Progenitor cell of endocrine pancreas (in vitro differentiated cells): ENCODE data around the gene PRKCH. TPM values are rescaled to one million over a fixed set of nuclear protein-coding genes. Genes with fewer than 3 reads are reported as not detected.

Source experiments
- DNase-seq: peaks from one replicate; pipeline ENCODE4 v3.0.0; 2021; ENCODE audit warnings: low spot score; ENCODE audit not compliant: unreplicated experiment
- H3K27ac Mint-ChIP-seq: 2 replicates; pipeline ENCODE4 v1.8.0; 2021; ENCODE audit warnings: mild to moderate bottlenecking, moderate library complexity, mixed read lengths
- H3K27me3 Mint-ChIP-seq: 2 replicates; pipeline ENCODE4 v1.8.0; 2021; ENCODE audit warnings: mixed read lengths
- H3K36me3 Mint-ChIP-seq: 2 replicates; pipeline ENCODE4 v1.8.0; 2022; ENCODE audit warnings: mixed read lengths; ENCODE audit not compliant: insufficient read depth
- H3K4me1 Mint-ChIP-seq: 2 replicates; pipeline ENCODE4 v1.8.0; 2021; ENCODE audit warnings: low read depth, mixed read lengths
- H3K4me3 Mint-ChIP-seq: 2 replicates; pipeline ENCODE4 v1.8.0; 2021; ENCODE audit warnings: low read depth, mild to moderate bottlenecking, moderate library complexity, mixed read lengths
- H3K9me3 Mint-ChIP-seq: 2 replicates; pipeline ENCODE4 v1.8.0; 2021; ENCODE audit warnings: low read depth, mixed read lengths
- total RNA-seq: library from RNA; stranded (reverse); gene quantifications from 2 replicates; pipeline ENCODE4 v1.2.1, GENCODE V29; 2021
- TF ChIP-seq, protein P1 (sequence below): fragments of 200-600 bp; sonication (generic); IDR thresholded peaks from one replicate; pipeline ENCODE4 v1.5.0; 2021; ENCODE audit warnings: antibody characterized with exemption, mild to moderate bottlenecking; ENCODE audit not compliant: unreplicated experiment

Gene PRKCH
- total RNA-seq, 1 donor from 2014 or later, result 4.5 TPM

- TF ChIP-seq, protein P1, sequence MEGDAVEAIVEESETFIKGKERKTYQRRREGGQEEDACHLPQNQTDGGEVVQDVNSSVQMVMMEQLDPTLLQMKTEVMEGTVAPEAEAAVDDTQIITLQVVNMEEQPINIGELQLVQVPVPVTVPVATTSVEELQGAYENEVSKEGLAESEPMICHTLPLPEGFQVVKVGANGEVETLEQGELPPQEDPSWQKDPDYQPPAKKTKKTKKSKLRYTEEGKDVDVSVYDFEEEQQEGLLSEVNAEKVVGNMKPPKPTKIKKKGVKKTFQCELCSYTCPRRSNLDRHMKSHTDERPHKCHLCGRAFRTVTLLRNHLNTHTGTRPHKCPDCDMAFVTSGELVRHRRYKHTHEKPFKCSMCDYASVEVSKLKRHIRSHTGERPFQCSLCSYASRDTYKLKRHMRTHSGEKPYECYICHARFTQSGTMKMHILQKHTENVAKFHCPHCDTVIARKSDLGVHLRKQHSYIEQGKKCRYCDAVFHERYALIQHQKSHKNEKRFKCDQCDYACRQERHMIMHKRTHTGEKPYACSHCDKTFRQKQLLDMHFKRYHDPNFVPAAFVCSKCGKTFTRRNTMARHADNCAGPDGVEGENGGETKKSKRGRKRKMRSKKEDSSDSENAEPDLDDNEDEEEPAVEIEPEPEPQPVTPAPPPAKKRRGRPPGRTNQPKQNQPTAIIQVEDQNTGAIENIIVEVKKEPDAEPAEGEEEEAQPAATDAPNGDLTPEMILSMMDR, result no peak
- H3K27ac Mint-ChIP-seq, result no peak overlapping the region
These were observed 194.9 kb downstream of the PRKCH start for GRCh38 chr14:61516118-61516743.

GRCh38 chr14:61516964-61517653, 195.7 kb downstream of the PRKCH start:
- DNase-seq, result no peak
- no peaks in the 10 kb centered on the region for H3K4me1 Mint-ChIP-seq

More at GRCh38 chr14:61516118-61516743, 194.9 kb downstream of the PRKCH start:
- H3K9me3 Mint-ChIP-seq, result no peaks in the 10 kb centered on the region
- H3K4me3 Mint-ChIP-seq, result no peak overlapping the region
- no peaks in the 10 kb centered on the region for H3K4me1 Mint-ChIP-seq
- no peaks in the 10 kb centered on the region for H3K27me3 Mint-ChIP-seq
- H3K36me3 Mint-ChIP-seq, result no peaks in the 10 kb centered on the region
- DNase-seq, result no peak

GRCh38 chr14:61517911-61518384, 196.6 kb downstream of the PRKCH start:
- Mint-ChIP-seq H3K9me3 (no peaks in the 10 kb centered on the region), H3K4me3 (no peak overlapping the region), H3K4me1 (no peaks in the 10 kb centered on the region), H3K36me3 (no peaks in the 10 kb centered on the region), H3K27me3 (peaks cover 5% of the 10 kb centered on the region), H3K27ac (no peak overlapping the region)
- DNase-seq, result no peak
- TF ChIP-seq, protein P1, result no peak

More at GRCh38 chr14:61516964-61517653, 195.7 kb downstream of the PRKCH start:
- no peak overlapping the region for H3K27ac Mint-ChIP-seq
- no peaks in the 10 kb centered on the region for H3K36me3 Mint-ChIP-seq
- H3K27me3 Mint-ChIP-seq, result peaks cover 3% of the 10 kb centered on the region
- H3K9me3 Mint-ChIP-seq, result no peaks in the 10 kb centered on the region
- TF ChIP-seq, protein P1, result no peak
- H3K4me3 Mint-ChIP-seq, result no peak overlapping the region

- no peaks in the 10 kb centered on the region for H3K4me1 Mint-ChIP-seq
- H3K4me3 Mint-ChIP-seq, result no peak overlapping the region
- H3K36me3 Mint-ChIP-seq, result no peaks in the 10 kb centered on the region
- no peak overlapping the region for H3K27ac Mint-ChIP-seq
- TF ChIP-seq, protein P1, result no peak
- H3K27me3 Mint-ChIP-seq, result peaks cover 5% of the 10 kb centered on the region
- H3K9me3 Mint-ChIP-seq, result no peaks in the 10 kb centered on the region
- DNase-seq, result no peak
These were observed 197.0 kb downstream of the PRKCH start for GRCh38 chr14:61518403-61518802.

DNA sequence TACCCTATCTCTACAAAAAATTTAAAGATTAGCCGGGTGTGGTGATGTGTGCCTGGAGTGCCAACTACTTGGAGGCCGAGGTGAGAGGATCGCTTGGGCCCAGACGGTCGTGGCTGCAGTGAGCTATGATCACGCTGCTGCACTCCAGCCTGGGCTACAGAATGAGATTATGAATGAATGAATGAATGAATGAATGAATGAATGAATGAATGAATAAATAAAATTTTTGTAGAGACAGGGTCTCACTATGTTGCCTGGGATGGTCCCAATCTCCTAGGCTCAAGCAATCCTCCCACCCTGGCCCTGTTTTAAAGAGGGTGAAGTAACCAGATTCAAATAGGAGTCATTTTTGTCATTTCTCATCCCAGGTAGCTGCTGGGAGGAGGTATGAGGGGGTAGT, 197.7 kb downstream of the PRKCH start:
- Mint-ChIP-seq H3K4me3 (no peak overlapping the region), H3K9me3 (no peaks in the 10 kb centered on the region), H3K36me3 (no peaks in the 10 kb centered on the region), H3K27ac (no peak overlapping the region), H3K27me3 (peaks cover 5% of the 10 kb centered on the region), H3K4me1 (no peaks in the 10 kb centered on the region)
- TF ChIP-seq, protein P1, result no peak
- DNase-seq, result no peak
